SK-N-MC (cell line): Measurements from ENCODE around the gene DGKZ.

Experiments used
- DNase-seq: peaks from one replicate; pipeline ENCODE4 v3.0.0-alpha.2; 2011; ENCODE audit warnings: low read depth, low spot score
- H3K27ac ChIP-seq: fragments of 200-600 bp; sonication (generic); 2 replicates; pipeline ENCODE4 v1.5.1; 2016; ENCODE audit warnings: mixed run types
- H3K36me3 ChIP-seq: fragments of 200-600 bp; sonication (generic); 2 replicates; pipeline ENCODE4 v1.6.1; 2017; ENCODE audit warnings: antibody characterized with exemption, low read length, mixed read lengths; ENCODE audit not compliant: insufficient read depth
- H3K4me3 ChIP-seq: fragments of 200-600 bp; sonication (generic); 2 replicates; pipeline ENCODE4 v1.5.1; 2016
- H3K9ac ChIP-seq: fragments of 200-600 bp; sonication (generic); 2 replicates; pipeline ENCODE4 v1.8.0; 2017; ENCODE audit warnings: mixed run types, mixed read lengths; ENCODE audit not compliant: insufficient read length
- H3K9me3 ChIP-seq: fragments of 200-600 bp; sonication (generic); 2 replicates; pipeline ENCODE4 v1.6.1; 2017; ENCODE audit warnings: low read depth, mild to moderate bottlenecking, antibody characterized with exemption, low read length, moderate library complexity, mixed read lengths
- EZH2 ChIP-seq: fragments of 200-600 bp; sonication (generic); IDR thresholded peaks from one replicate; pipeline ENCODE4 v1.6.1; 2017; ENCODE audit warnings: antibody characterized with exemption
- FOXP2 ChIP-seq: optimal IDR thresholded peaks from 2 replicates; pipeline ENCODE3; 2011; ENCODE audit warnings: mild to moderate bottlenecking, moderate library complexity; ENCODE audit not compliant: insufficient read depth; ENCODE audit errors: extremely low read length, control extremely low read depth
- POLR2AphosphoS5 ChIP-seq: IDR thresholded peaks from 2 replicates; pipeline ENCODE4 v1.6.1; 2012; ENCODE audit warnings: mild to moderate bottlenecking, low read depth, low read length, borderline replicate concordance

DGKZ gene

GRCh38 chr11:46373787-46374740 lies 26.8 kb downstream of the DGKZ start:
- TF ChIP-seq FOXP2 (no peak), EZH2 (no peak), POLR2AphosphoS5 (no peak)
- Histone ChIP-seq H3K36me3 (peaks cover 7% of the 10 kb centered on the region; the same call in 1 of the 2 replicates), H3K27ac (no peak overlapping the region), H3K9ac (no peak overlapping the region), H3K9me3 (no peaks in the 10 kb centered on the region), H3K4me3 (no peak overlapping the region)
- no peak for DNase-seq

GRCh38 chr11:46374815-46375214 lies 27.6 kb downstream of the DGKZ start:
- H3K9me3 ChIP-seq, result no peaks in the 10 kb centered on the region
- peaks cover 5% of the 10 kb centered on the region; the same call in 1 of the 2 replicates for H3K36me3 ChIP-seq
- H3K4me3 ChIP-seq, result no peak overlapping the region
- DNase-seq, result no peak
- TF ChIP-seq FOXP2, result no peak
- TF ChIP-seq EZH2, result no peak
- TF ChIP-seq POLR2AphosphoS5, result no peak
- H3K9ac ChIP-seq, result no peak overlapping the region
- H3K27ac ChIP-seq, result no peak overlapping the region

GRCh38 chr11:46375392-46376101 lies 28.3 kb downstream of the DGKZ start:
- DNase-seq, result no peak
- Histone ChIP-seq H3K4me3 (no peak overlapping the region), H3K27ac (no peak overlapping the region), H3K36me3 (no peaks in the 10 kb centered on the region; the same call in 1 of the 2 replicates), H3K9ac (no peak overlapping the region), H3K9me3 (no peaks in the 10 kb centered on the region)
- TF ChIP-seq POLR2AphosphoS5 (no peak), FOXP2 (no peak), EZH2 (no peak)

- H3K9me3 ChIP-seq, result no peaks in the 10 kb centered on the region
- TF ChIP-seq FOXP2 (no peak), POLR2AphosphoS5 (no peak), EZH2 (no peak)
- no peak overlapping the region for H3K9ac ChIP-seq
- no peak overlapping the region for H3K4me3 ChIP-seq
- no peaks in the 10 kb centered on the region; the same call in 1 of the 2 replicates for H3K36me3 ChIP-seq
- no peak overlapping the region for H3K27ac ChIP-seq
- no peak for DNase-seq
Observed at GRCh38 chr11:46376258-46377050, 29.2 kb downstream of the DGKZ start.

- no peak overlapping the region for H3K27ac ChIP-seq
- H3K9ac ChIP-seq, result no peak overlapping the region
- no peak overlapping the region for H3K4me3 ChIP-seq
- no peak for DNase-seq
- TF ChIP-seq FOXP2 (no peak), EZH2 (no peak), POLR2AphosphoS5 (no peak)
- H3K36me3 ChIP-seq, result no peaks in the 10 kb centered on the region; the same call in 1 of the 2 replicates
- H3K9me3 ChIP-seq, result no peaks in the 10 kb centered on the region
Observed at GRCh38 chr11:46377290-46377689, 30.0 kb downstream of the DGKZ start.

- TF ChIP-seq POLR2AphosphoS5, result no peak
- TF ChIP-seq FOXP2, result no peak
- no peak for TF ChIP-seq EZH2
- no peaks in the 10 kb centered on the region for H3K9me3 ChIP-seq
- no peaks in the 10 kb centered on the region; the same call in 1 of the 2 replicates for H3K36me3 ChIP-seq
- no peak for DNase-seq
- H3K9ac ChIP-seq, result no peak overlapping the region
- H3K27ac ChIP-seq, result no peak overlapping the region
- H3K4me3 ChIP-seq, result no peak overlapping the region
Observed at GRCh38 chr11:46377831-46378230, 30.6 kb downstream of the DGKZ start.

GRCh38 chr11:46378296-46378695 lies 31.0 kb downstream of the DGKZ start:
- no peaks in the 10 kb centered on the region for H3K9me3 ChIP-seq
- no peak overlapping the region for H3K27ac ChIP-seq
- no peak overlapping the region for H3K9ac ChIP-seq
- H3K36me3 ChIP-seq, result no peaks in the 10 kb centered on the region; the same call in 1 of the 2 replicates
- no peak overlapping the region for H3K4me3 ChIP-seq
- TF ChIP-seq FOXP2, result no peak
- no peak for TF ChIP-seq EZH2
- no peak for TF ChIP-seq POLR2AphosphoS5
- no peak for DNase-seq
